Measurements from ENCODE around the gene ARL17B. TPM values are rescaled to one million over a fixed set of nuclear protein-coding genes. Genes with fewer than 3 reads are reported as not detected.
"Not testable (repeated sequence)": the region's sequence is repeated elsewhere in the genome, so short reads cannot be mapped to it uniquely, and the experiment has no call there.

The ARL17B gene
- total RNA-seq = 6.0 and 17.8 TPM in 2 replicates

DNA sequence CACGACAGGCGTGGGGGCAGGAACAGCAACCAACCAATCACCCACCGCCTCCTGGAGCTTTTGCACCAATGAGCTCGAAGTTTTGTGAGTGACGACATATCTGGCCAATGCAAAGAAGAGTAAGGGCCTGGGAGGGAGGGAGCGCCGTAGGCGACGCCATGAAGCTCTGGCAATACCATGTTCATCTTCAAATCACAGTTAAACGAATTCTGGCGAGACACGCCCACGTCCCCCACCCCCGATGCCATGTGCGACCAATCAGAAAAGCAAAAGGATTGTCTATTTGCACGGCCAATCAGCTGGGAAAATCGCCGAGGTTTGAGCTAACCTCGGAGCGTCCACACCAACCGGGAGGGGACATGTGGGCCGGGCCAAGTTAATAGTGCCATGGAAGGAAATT, at the start of gene ARL17B:
ARL17B (minus strand) TSS at position 12 of the 400 bp plus-strand sequence. CDS start 3,369 bp downstream, outside the sequence.
- DNase-seq (ENCODE audit: extremely low read depth, low read depth, low spot score) = not testable (repeated sequence)

DNA sequence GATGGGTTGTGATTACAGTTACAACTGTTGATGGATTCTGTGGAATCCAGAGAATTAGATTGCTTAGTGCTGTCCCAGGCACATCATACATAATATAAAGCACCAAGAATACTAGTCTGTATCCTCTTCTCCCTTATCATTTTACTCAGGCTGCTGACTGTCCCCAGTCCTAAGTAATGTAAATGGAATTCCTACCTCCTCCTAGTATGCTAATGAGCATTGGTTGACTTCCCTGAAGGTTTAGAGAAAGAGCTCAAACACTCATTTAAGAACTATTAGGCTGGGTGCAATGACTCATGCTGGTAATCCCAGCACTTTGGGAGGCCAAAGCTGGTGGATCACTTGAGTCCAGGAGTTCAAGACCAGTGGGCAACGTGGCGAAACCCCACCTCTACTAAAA, 48.3 kb upstream of the ARL17B start:
- not testable (repeated sequence) for DNase-seq (ENCODE audit: extremely low read depth, low read depth, low spot score)

DNA sequence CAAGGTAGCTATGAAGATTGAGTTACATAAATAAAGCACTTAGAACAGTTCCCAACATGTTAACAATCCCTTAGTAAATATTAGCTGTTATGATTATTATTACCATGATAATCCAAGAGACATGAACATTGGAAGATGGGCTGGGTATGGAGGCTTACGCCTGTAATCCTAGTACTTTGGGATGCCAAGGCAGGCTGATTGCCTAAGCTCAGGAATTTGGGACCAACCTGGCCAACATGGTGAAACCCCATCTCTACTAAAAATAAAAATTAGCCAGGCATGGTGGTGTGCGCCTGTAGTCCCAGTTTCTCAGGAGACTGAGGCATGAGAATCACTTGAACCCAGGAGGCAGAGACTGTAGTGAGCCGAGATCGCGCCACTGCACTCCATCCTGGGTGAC, 45.6 kb upstream of the ARL17B start:
- DNase-seq (ENCODE audit: extremely low read depth, low read depth, low spot score) = not testable (repeated sequence)

DNA sequence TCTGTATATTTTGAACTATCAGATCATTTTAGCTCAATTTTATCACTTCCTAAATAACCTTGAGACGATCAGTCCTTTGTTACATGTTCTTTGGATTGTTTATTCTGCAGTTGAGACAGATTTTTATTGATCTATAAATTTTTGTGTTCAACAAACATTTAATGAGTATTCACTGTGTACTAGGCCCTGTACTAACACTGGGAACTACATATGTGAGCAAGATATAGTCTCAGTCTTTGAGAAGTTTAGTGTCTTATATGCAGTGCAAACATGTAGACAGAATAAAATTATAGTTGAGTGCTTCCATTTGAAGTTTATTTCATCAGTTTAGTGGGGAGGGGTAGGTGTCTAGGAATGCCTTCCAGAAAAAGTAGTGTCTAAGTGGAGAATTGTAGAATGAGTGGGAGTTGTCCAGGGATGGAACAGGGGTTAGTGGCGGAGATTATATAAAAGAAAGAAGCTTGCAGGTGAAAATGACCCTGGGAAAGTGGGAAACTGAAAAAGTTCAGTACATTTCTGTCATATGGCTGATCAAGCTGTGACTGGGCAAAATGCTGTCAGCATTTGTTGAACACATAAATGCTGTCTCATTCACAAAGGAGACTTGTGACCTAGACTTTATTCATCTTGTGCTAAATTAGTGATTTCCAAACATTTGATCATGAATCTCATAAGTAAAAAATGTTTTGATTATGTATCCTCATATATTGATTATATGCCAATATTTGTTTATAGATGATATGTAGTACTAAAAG, 39.6 kb upstream of the ARL17B start:
- not testable (repeated sequence) for DNase-seq (ENCODE audit: extremely low read depth, low read depth, low spot score)

DNA sequence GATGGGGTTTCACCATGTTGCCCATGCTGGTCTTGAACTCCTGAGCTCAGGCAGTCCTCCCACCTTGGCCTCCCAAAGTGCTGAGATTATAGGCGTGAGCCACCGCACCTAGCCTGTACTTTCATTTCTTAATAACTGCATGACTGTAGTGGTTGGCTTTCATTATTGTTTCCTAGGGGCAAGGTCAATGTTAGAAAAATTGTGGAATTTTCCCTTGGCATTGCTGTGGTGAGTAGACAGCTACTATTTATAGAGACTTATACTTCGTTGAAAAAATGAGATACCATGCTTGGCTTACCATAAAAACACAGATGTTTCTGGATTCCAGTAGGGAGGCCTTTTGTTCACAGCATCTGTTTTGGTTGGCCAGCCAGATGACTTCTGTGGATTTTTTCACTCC, 39.0 kb upstream of the ARL17B start:
- not testable (repeated sequence) for DNase-seq (ENCODE audit: extremely low read depth, low read depth, low spot score)

DNA sequence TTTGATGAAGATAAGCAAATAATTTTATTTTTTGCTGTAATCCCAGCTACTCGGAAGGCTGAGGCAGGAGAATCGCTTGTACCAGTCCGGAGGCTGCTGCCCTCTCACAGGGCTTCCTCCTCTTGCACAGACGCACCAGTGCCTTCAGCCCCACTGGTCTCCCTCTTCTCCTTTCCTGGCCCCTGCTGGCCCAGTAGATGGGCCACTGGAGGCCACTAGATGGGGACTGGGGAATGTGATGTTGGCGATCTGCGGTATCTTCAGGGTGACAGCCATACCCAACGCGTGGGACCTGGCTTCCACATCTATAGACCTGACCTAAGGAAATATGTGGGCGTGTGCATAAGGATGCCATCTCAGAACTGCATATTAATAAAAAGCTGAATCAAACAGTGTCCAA, 38.4 kb upstream of the ARL17B start:
- not testable (repeated sequence) for DNase-seq (ENCODE audit: extremely low read depth, low read depth, low spot score)

DNA sequence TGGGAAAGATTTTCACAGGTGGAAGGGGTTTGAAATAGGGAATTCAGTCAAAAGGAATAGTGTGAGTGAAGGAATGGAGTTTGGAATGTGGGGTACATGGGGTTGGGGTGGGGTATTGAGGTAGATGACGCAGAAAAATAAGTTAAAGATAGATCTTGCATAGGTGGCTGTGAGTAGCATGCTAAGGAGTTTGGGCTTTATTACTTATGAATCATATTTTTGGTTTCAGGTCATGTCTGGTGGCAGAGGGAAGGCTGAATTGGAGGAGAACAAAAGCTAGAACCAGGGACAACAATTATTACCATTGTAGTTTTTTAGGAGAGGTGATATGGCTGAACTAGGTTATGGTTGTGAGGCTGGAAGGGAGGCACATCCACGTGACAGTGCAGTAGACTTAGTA, 34.7 kb upstream of the ARL17B start:
- not testable (repeated sequence) for DNase-seq (ENCODE audit: extremely low read depth, low read depth, low spot score)

DNA sequence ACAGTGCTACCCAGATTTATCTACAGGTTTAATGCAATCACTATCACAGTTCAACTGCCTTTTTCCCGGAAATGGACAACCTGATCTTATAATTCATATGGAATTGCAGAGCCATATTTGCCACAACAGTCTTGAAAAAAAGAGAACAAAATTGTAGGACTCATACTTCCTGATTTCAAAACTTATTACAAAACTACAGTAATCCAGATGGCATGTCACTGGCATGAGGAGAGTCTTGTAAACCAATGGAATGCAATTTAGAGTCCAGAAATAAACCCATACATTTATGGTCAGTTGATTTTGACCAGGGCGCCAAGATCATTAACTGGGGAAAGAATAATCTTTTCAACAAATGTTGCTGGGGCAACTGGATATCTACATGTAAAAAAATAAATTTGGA, 32.1 kb upstream of the ARL17B start:
- not testable (repeated sequence) for DNase-seq (ENCODE audit: extremely low read depth, low read depth, low spot score)

DNA sequence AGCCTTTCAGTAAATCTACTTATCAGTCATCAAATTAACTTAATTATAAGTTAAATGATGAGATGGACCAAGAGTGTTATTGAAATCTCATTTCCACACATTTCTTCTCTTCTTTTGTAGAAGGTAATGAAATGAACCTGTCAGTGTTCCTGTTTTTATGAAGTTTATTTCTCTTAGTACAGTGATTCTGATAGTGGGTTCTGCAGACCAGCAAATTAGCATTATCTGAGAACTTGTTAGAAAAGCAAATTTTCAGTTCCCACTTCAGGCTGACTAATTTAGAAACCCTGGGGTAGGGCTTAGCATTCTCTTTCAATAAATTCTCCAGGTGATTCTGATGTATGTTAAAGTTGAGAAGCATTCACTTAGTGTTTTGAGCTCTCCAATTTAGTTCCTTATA, 23.9 kb upstream of the ARL17B start:
- not testable (repeated sequence) for DNase-seq (ENCODE audit: extremely low read depth, low read depth, low spot score)

DNA sequence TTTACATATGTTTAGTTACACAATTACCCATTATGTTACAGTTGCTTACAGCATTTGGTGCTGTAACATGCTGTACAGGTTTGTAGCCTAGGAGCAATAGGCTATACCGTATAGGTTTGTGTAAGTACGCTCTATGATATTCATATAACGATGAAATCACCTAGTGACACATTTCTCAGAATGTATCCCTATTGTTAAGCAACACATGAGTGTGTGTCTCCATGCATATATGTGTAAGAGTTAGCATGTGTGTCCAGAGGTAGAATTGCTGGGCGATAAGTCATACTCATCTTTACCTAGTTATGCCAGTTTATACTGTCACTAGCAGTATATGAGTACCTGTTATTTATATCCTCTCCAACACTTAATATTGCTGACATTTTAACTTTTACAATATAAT, 21.6 kb upstream of the ARL17B start:
- DNase-seq (ENCODE audit: extremely low read depth, low read depth, low spot score) = not testable (repeated sequence)

DNA sequence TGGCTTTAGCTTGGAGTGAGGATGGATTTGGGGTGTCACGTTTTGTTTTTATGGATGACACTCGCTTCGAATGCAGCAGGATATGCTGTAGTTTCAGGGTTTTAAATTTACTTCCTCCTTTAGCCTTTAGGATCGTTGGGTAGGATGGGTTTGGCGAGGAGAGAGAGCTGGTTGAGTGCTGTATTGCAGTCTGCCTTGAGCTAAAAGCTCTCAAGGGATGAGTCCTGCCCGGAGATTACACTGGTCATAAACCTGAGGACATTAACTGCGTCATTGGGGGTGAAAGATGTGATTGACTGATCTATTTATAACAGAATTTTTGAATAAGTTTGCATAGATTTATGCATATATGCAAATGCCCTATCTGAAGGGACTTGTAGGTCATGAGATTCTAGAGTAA, 11.9 kb upstream of the ARL17B start:
- DNase-seq (ENCODE audit: extremely low read depth, low read depth, low spot score) = not testable (repeated sequence)

DNA sequence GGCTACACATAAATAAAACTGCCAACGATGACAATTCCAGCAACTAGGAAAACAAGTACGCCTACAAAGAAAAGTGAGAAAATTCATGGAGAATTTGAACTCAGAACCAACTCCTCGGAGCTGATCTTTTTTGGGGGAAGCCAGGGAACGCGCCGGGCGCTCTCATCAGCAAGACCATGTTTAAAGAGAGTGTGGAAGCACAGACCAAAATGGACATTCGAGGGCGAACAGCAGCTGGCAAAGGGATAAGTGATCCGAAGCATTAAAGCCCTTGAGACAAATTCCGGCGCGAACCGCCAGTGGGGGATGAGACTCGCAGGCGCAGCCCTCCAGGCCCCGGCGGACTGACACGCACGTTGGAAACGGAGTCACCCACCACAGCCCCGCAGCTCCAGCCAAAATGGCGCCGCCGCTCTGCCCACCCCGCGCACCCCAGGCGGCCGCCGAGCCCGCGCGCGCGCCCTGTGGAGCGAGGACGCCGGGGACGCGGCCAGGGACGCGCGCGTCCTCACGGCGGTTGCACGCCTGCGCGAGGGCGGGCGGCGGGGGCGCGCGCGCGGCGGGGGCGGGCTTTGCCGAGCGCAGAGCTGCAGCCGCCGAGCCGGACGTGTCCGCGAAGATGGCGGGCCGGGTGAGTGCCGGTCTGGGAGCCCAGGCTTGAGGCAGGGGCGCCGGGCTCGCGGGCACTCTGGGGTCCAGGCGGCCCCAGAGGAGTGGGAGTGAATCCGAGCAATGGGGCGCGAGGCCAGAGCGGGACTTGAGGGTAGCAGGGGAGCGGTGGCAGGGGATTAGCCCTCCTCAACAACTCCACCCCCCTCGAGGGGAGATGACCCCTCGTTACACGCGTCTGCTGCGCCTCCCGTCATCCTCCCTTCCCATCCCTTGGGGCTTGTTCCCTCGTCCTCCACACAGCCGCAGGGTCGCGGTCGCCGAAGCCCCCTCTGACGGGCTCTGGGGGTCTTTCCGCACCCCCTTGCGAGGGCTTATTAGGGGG, 11.0 kb upstream of the ARL17B start:
- not testable (repeated sequence) for DNase-seq (ENCODE audit: extremely low read depth, low read depth, low spot score)

DNA sequence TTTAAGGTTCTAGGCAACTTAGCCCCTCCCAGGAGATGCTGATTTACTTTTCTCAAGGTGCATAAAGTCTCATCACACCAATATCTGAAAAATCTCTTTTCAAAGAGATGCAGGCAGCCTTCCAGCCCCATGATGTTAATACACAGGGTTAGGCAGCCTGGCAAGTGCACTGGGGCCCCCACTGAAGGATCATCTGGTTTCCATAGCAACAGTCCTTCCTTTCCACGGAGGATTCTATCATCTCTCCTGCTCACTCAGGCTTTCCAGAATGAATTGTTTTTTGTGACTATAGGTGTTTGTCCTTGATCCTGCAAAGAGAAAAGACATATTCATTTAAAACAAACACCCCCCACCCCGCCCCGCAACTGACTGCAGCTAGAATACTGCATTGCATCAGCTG, 6.0 kb upstream of the ARL17B start:
- DNase-seq (ENCODE audit: extremely low read depth, low read depth, low spot score) = not testable (repeated sequence)

DNA sequence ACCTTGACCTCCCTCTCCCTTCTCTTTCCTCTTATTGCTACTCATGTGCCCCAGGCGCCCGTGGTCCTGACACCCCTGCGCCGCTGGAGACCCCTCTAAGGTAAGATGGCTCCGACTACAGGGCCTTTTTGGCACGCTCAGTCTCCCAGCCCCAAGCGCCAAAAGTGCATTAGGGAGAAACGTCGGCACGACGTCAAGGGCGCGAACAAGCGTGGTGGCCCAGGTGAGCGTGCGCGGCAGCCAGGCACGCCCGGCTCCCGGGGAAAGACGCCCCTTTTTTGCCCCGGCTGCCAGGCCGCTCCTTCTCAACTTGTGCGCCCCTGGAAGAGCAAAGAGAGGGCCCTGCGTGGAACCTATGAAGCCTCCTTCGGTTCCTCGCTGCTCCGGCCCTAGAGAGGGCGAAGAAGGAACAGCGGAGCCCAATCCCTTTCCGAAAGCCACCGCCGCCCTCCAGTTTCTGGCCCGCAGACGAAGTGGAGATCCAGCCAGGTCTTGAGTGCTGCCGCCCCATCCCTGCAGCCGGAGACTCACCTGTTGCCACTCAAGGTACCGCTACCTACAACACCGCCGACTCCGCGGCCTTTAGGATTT, 326 bp downstream of the ARL17B start:
- not testable (repeated sequence) for DNase-seq (ENCODE audit: extremely low read depth, low read depth, low spot score)

DNA sequence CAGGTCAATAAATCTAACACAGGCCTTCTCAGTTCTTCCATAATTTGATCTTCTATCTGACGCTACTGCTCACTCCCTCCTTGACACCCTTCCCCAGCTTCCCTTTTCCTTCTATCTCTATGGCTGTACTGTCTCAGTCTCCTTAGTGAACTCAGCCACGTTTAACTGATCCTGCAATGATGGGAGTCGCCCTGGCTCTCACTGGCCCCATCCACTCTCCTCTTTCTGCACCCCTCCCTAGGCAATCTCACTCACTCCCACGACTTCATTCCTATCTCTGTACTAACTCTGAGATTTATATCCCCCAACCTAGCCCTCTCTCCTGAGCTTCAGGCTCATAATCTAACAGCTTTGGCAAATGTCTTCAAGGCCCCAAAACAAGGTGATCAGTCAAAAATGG, 7.7 kb downstream of the ARL17B start:
- not testable (repeated sequence) for DNase-seq (ENCODE audit: extremely low read depth, low read depth, low spot score)

DNA sequence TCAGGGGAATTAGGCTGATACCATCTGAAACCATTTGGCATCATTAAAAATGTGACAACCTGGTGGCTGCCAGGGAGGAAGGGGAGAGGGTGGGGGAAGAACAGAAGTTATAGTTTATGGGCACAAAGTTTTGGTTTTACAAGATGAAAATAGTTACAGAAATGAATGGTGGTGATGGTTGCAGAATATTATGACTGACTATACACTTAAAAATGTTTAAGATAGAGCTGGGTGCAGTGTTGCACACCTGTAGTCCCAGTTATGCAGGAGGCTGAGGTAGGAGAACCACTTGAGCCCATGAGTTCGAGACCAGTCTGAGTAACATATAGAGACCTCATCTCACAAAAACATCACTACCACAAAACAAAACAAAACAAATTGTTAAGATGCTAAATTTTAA, 12.5 kb downstream of the ARL17B start:
- DNase-seq (ENCODE audit: extremely low read depth, low read depth, low spot score) = not testable (repeated sequence)

DNA sequence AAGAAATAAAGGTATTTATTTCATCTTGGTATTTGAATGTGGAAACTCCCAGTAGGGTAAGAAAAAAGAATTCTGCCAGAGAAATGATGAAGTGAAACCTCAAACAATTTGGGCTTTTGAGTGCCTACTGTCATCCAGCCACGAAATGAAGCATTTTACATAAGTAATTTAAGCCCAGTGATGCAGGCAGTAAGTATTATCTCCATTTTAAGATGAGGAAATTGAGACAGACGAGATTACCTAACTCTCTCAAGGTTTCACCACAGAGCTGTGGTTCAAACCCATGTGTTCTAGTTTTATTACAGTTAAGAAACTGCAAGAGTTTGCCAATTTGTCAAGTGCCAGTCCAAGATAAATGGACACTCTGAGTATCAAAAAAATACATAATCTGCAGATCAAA, 13.2 kb downstream of the ARL17B start:
- not testable (repeated sequence) for DNase-seq (ENCODE audit: extremely low read depth, low read depth, low spot score)

DNA sequence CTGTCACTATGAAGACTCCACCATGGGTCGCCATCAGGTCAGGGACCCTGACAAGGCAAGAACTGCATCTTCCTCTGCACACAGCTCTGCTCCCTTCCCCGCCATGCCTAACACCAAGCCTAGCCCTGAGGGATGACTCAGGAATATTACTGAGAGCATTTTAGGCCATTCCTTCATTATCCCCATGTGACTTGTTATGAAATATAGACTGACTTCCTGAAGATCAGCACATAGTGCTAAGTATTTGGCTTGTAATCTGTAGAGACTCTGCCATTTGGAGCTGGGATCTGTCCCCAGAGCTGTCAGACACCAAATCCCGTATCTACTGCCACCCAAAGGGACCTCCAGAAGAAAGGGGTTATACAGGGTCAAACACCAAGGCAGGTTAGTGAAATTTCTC, 19.4 kb downstream of the ARL17B start:
- not testable (repeated sequence) for DNase-seq (ENCODE audit: extremely low read depth, low read depth, low spot score)

DNA sequence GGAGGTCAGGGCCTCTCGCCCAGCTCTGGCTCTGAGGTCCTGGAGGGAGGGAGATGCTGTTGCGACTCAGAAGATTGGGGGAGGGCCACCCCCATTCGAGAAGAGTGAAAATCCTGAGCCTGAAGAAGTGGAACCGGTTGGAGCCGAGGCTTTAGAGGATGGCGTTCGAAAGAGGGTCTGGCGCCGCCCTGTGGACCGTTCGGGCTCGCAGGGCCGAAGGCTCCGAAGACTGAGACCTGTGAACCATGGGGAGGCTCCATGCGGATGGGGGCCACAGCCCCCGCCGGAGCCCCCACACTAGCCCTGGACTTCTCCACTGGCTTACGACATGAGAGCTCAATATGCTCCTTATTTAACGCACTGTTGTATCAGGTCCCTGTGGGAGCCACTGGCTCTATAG, 20.3 kb downstream of the ARL17B start:
- not testable (repeated sequence) for DNase-seq (ENCODE audit: extremely low read depth, low read depth, low spot score)

DNA sequence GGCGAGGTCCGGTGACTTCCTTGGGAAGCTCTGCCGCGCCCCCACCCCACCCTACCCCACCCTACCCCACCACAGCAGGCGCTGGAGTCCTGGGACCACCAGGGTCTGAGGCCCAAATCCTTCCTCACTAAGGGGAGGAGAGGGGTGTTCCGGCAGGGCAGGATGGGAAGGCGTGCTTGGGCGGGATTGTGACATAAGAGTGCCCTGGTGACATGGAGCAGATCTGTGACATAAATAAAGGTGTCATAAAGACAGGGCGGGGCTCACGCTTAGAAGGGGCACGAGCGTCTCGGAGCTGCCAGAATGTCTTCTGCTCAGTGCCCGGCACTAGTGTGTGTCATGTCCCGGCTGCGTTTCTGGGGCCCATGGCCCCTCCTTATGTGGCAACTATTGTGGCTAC, 66.7 kb downstream of the ARL17B start, which contains the start of gene LRRC37A:
LRRC37A (plus strand) TSS at position 301 of the 400 bp plus-strand sequence; CDS start at position 304, 3 bp downstream.
- not testable (repeated sequence) for DNase-seq (ENCODE audit: extremely low read depth, low read depth, low spot score)

DNA sequence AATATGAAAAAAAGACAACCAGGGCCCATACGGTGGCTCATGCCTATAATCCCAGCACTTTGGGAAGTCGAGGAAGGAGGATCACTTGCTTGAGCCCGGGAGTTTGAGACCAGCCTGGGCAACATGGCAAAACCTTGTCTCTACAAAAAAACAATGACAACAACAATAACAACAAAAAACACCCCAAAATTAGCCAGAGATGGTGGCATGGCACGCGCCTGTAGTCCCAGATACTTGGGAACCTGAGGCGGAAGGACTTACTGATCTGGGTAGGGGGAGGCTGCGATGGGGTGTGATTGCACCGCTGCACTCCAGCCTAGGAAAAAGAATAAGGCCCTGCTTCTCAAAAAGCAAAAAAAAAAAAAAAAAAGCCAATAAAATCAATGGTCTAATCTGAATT, 69.9 kb downstream of the ARL17B start:
- DNase-seq (ENCODE audit: extremely low read depth, low read depth, low spot score) = not testable (repeated sequence)

All from glomerular endothelial cell (primary cell).